SW480 (cell line): ENCODE data around the gene SLC9A9.

ENCODE experiments used
- DNase-seq: peaks from one replicate; pipeline ENCODE4 v3.0.0-alpha.2; 2016; ENCODE audit warnings: low spot score

SLC9A9 gene

DNA sequence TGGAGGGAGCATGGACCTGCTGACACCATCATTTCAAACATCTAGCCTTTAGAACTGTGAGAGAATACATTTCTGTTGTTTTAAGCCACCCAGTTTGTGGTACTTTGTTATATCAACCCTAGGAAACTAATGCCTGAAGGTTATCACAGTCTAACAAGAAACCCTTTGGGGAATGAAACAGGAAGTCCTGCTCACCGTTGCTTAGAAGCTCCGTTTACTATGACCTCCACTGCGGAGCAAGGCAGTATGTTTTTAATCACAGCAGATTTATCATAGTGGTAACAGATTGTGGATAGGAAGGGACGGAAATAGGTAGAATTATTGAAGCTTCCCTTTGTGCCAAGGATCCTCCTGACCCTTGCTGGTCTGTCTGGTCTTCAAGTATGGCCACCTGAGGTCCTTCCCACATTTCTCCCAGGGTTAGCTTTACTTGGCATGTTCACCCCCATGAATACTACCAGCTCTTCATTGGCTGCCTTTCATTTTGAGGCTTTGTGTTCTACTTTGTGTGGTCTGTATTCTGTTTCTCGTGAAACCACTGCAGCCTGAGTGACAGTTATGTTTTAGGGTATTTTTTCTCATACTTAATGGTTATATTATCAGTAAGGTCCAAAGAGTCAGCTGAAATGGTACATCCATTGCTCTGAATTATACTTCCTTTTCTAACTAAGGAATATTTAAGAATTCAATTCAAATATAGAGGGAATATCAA, 527.1 kb downstream of the SLC9A9 start:
- DNase-seq, result no peak

DNA sequence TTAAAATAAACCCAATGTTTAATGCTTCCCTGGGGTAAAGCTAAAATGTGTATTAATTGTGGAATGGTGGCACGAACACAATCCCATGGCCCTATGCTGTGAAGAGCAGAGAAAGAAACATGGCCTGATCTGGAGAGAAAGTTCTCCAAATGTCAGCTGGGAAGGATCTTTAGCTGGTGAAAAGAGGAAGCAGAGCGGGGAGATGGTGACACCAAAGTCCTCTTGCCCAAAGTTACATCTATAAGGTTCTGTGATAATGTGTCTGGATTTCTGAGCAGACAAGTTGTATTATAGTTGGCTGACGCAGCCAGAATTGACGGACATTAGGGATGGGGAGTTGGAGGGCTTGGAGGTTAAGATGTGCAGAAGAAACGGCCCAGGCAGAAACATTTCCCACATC, 532.5 kb downstream of the SLC9A9 start:
- no peak for DNase-seq

DNA sequence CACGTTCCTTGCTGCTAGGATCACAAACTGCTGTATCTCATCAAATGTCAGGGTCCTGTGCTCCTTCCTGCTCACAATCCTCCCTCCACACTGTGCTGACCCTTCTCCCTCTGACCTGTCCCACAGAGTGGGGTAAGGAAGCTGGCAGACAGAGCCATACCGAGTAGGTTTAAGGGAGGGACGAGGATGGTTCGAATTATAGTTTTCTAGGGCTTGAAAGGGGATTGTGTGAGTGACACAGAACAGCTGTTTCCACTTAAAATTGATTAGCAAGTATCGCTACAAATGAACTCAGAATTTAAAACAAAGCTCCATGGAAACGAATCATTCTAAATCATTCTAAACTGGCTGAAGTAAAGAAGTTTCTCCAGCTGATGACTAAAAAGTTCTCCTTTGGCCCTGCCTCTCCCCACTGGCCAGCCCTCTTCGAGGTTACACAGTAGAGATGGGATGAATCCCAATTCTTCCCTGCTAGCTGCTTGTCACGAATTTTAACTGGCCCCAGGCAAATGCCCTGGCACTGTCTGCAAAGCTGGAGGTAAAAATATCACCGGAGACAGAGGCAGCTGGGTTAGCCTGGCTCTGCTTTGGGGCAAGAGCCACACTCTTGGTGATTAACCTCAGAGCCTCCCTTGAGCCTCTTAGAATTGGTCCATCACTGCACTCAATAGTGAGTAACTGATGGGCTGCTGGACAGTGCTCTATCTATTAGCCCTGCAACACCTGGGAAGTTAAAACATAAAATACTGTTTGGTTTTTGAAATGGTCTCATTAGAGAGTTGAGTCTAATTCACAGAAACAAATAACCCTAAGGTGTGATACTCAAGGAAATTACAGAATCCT, 533.8 kb downstream of the SLC9A9 start:
- no peak for DNase-seq

DNA sequence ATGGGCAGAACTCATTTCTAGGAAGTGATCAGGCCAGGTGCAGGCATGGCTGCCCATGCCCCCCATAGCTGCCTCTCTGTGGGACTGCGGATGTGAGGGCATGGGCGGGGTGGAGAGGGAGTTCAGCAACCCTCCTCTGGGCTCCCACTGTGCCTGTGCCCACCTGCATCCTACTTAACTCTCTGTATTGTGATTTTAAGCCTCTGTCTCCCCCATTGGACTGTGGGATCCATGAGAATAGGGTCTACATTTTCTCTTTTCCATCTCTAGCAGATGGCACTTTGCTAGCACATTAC, 534.4 kb downstream of the SLC9A9 start:
- DNase-seq, result no peak

DNA sequence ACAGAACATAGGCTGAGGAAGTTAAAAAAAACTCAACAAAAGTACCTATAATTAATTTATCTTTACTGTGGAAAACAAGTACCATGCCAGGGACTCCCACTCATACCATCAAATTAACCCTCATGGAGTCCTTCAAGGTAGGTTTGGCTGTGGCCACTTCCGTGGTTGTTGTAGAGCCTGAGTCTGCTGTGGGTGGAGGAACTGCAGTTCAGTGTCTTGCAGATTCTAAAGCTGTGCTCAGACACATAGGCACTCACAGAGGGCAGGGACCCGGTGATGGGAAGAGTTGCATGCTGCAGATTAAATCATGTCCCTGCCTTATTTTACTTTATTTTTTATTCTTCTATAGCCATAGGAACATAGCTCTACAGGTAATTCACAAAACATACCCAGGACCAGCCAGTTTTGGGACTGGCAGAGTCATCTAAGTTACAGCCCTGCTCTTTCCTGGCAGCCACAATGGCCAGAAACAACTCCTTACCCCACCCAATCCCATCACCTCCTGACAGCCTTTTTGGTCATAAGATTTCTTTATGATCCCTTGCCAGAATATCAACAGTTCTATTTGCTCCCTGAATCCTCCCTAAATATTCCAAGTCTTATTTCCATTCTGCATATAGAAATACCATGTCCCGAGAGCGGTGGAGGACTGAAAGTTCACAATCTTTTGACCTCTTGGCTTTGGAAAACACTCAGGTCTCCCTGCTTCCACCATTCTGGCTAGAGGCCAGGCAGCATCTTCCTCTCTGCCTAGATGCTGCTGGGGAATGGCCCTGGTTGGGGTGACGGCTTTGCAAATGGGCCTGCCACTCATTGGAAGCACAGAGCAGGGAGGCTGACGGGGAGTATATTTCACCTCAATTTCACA, 535.0 kb downstream of the SLC9A9 start:
- no peak for DNase-seq

DNA sequence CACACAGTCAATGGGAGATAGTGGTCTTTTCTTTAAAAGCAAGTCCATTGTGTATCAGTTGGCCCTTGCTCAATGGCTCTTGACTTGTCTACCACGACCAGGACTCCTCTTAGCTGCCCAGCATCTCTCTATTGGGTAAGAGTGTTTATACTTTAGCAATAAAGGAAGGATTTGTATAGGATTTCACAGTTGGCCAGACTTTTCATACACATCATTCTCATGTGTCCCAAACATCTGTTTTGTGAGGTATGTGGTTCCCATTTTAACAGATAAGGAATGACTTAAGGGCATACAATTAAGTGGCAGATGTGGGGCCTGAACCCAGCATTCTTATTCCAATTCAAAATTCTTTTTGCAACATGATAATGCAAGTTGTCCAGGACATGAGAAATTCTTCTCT, 537.2 kb downstream of the SLC9A9 start:
- no peak for DNase-seq

DNA sequence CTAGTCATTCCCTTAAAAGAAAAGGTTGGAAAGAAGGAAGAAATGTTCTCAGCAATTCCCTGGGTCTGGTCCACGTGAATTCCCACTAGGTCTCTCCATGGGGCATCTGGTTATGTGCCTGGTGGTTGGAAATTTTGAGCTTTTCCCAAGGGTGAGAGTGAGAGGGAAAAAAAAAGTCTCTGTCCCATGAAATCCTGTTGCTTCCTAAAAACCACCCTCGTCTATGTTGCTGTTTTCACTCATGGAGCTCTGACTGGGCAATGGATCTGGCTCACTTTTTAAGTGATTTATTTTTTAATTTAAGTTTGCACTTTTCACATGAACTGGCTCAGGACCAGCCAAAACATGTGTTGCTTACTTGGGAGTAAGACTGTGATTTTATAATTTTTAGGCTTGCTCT, 538.6 kb downstream of the SLC9A9 start:
- DNase-seq, result no peak

DNA sequence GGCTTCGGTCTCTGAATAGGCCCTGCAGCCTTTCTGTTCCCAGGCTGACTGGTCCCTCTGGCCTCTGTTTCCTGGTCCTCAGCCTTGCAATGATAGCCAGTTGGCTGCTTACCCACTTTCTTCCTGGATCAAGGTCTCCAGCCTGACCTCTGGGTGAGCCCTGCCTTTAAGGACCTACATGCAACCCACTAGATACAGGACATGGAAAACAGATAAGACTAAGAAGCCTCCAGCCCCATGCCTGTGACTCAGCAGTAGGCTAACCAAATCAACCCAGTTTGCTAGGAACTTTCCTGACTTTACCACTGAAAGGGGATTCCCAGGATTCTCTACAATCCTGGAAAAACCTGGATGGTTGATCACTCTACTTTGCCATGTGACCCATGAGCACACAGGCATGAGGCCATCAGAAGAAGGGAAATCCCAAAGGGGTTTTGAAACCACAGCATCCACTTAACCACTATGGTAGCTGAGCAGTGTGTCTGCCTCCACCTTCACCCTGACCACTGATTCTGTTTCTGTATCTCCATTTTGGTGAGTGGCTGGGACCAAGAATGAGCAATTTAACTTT, 540.6 kb downstream of the SLC9A9 start:
- DNase-seq, result no peak

DNA sequence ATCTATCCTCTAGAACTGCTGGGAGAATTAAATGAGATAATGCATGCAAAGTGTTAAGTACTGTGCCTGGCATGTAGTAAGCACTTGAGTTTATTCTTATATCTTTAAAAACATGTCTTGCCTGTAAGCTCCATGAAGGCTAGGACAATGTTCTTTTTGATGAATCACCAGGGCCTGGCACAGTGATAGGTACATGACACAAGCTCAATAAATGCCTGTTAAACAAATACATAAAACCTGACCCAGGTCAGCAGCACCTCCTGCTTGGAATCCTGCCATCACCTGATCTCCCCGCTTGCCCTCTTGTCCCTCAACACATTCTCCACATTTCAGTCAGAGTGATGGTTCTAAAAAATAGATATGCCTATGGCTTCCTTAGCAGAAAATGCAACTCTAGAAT, 541.9 kb downstream of the SLC9A9 start:
- DNase-seq, result no peak

DNA sequence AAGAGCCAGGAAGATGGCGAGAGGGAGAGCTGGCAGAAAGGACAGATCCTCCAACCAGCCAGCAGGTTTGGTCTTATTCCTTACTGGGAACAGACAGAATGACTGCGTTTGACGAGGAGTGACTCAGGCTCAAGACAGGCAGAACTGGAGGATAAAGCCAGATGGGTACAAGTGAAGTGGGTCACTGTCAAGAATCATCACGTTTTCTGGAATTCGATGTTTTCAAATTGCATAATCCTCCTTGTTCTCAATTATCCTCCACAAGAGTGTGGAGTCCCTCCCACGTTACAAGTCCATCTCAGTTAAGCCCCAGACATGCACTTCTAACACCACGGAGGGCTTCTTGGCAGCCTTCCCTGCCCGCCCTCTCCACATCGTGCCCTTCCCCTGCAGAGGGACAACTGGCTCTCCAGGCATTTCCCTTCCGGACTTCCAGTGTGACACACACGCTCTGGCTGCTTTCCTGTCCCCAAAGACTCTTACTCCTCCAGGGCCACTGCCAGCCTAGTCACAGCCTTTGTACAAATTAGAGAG, 545.6 kb downstream of the SLC9A9 start:
- DNase-seq, result peak; percentile 34

DNA sequence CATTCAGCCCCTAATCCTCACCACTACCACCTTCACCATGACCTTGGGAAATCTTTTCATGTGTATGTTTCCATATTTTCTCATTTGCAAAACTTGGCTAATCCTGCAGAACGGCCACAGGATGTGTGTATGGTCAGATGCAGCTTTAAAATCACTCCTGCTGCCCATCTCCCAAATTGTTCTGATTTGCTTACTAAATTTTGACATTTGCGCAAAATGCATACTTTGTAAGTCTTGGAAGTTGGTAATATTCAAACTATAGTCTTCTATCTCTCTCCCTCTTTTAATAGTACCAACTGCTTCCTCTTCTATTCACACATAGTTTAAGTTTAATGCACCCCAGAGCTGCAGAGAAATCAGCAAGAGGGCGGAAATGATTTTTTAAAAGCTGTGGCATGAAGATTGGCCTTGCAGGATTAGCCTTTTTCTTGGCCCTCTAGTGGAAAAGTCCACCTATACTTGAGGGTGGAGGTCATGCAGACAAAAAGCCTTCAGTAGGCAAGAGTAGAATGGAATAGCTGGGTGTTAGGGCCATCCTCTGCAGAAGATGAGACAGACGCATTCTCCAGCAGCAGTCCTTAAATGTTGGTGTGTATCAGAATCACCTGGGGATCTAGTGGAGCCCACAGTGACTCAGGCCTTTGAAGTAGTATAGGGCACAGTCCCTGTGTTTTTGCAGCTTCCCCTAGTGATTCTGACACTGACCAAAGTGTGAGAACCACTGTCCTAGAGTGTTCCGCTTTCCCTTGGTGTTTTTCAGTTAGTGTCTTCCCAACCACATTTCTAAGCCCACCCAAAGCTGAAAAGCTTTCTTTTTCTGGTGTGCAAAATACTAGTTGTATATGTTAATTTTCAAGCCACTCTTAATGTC, 547.0 kb downstream of the SLC9A9 start:
- no peak for DNase-seq

DNA sequence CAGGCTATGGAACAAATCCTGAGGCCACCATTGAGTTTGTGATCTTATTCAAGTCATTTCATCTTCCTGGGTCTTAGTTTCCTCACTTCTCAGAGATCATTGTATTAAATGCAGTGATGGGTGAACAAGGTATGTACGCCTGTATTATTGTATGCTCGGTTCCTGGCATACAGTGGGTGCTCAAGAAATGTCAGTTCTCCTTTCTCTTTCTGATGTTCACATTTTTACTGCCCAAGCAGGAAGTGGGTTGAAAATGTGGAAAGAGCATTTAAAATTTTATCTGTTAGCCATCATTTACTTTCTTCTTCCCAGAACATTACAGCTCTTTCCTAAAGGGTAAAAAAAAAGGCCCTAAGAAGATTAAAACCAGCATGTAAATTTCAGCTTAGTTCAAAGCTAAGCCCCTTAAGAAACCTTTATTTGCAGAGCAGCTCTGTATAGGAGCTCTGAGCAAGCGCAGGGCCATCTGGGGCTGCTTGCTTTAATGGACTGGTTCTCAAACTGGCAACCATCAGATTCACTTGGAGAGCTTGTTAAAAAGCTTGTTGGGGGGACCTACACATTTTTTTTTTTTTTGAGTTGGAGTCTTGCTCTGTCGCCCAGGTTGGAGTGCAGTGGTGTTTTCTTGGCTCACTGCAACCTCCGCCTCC, 549.3 kb downstream of the SLC9A9 start:
- no peak for DNase-seq

DNA sequence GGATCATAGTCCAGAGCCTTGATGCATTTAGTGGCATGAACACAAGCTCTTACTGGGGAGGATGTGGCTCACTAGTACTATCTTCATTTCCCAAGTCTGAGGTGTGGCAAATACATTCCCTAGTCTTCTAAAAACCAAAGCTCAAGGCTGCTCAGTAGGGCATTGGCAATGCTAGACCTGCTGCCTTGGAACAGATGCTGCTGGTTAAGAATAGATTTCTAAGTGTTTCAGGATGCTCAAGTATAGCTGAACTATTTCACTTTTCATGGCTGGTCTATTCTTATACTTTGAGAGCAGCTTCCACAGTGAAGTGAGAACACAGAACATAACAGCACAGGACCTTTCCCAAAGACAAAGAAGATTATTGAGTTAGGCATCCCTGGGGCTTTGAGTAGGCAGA, 549.9 kb downstream of the SLC9A9 start:
- no peak for DNase-seq

DNA sequence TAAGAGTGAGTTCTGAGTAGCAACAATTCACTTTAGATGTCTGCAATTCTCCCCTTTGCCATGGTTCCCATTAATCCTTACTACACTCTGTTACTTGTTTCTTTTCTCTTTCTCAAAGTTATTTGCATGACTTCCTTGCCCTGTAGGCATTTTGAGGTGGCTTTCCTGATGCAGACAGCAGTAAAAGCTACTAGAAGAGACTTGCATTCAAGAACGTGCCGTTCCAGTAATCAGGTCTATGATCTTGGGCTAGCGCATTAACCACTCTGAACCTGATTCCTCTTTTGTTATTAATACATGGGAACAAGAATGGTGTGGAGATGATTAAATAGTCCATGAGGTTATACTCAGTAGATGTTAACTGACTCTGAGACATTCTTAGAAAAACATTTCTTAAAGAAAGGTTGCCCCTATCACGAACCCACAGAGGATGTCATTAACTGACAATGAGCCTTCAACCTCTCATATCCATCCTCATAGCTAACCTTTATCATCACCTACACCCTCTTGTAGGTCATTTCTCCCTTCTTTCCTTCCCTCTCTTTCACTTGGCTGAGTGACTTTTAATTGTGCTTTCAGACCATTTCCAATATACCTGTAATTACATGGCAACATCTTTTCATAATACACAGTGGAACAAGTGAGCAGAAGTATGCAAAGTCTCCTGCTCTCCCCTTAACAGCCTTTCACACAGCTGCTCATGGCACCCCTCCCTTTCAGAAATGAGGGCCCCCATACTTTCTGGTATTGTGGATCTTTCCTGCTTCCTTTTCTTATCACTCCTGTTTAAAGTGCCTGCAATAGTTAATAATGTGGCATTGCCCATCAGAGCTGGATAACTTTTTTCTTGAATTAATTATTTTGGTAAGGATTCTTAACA, 552.8 kb downstream of the SLC9A9 start:
- DNase-seq, result no peak

DNA sequence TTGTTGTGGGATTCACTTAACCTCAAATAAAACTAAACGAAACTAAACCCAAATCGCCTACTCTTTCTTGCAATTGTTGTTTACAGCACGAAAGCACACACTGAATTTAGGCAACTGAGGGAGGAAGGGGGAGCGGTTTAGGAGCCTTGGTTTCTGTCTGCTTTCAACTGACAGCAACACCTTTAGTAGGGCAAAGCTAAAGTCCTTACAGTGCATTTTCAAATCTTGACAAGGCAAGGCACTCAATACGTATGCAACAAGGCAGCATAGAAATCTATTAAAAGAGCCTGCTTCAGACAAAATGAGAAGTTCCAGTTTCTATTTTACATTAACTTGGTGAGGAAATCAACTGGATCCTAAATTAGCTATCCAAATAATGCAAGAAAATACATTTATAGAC, 554.1 kb downstream of the SLC9A9 start:
- DNase-seq, result no peak

DNA sequence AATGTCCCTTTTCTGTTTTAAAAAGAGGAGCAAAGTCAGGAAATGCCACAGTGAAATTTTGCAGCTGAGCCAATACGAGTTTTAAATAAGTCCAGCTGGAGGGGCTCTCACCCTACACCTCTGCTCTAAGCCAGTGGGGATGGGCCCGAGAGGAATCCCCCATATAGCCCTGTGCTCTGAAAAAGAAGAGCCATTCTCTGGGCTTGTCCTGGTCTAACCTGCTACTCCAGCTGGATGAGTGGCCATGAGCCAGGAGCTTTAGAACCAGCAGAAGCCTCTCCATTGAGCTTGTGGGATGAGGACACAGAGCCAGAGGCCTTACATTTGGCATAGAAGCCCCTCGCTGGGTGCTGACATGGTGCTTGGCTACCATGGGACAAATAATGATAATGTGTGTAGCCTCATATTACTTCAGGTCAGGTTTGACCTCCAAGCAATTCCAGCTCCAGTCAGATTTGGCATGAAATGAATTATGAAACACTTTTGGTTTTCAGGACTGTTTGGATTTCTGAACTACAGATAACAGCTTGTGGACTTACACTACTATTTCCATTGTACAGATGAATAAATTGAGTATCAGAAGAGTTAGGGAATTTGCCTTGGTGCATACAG, 556.3 kb downstream of the SLC9A9 start:
- DNase-seq, result no peak

DNA sequence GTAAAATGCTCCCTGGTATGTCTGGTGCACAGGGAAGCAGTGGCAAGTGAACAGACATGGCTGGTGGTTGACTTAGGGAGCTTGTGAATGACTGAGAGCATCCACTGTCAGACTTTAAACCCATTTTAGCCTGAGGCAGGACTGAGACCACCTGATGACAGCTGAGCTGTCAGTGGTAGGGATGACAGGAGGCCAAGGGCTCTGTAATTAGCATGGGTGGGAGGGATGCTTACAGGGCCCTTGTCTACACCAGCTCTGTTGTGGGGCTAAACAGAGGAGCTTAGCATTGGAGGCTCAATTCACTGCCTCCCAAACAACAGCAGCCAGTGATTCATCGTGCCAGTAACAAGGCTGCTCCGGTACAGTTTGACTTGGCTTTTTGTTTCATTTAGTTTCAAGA, 559.3 kb downstream of the SLC9A9 start:
- no peak for DNase-seq

DNA sequence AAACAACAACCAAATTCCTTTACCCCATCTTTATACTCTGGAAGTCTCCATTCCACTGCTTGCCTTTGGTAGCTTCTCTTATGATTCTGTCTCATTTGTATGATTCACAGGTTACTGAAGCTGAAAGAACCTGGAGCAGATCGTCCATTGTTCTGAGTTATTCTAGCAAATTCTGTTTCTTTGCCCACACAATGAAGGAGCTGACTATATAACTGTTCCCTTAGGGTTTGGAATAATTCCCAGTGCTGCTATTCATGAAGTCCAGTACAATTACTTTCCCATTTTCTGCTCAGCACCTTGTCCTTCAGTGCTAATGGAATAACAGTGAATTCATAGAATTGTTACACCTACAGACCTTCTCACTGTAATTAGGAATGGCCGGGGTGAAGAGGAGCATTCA, 560.9 kb downstream of the SLC9A9 start:
- DNase-seq, result no peak

DNA sequence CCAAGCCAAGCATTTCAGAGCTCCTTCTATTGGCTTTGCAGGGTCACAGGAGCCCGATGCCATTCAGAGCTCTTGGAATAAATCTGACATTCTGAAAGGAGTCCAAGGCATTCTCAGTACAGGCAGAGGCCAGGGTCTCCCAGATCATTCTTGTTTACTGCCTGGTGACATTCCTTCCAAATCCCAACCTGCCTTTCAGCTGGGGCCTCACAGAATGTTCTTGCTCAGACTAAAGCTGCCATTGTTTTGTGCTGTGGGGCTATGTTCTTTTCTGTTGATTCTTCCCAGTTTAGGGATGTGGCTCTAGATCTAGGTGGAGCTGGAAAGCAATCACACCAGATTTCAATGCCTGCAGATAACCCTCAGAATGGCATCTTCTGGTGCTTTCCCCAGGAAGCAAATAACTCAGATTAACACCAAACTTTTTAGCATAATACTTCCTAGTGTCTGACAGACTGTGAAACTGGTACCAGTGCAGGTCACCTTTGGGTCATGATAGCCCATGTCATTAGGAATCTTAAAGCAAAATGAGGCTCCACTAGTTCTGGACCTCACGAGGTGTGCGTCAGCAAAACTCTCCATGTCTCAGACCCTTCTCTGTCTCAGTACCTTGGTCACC, 561.8 kb downstream of the SLC9A9 start:
- DNase-seq, result no peak
